HAP-1 (cell line): Measurements from ENCODE around the gene PTPRN2.

ENCODE experiments used
- DNase-seq, 2 experiments: peaks; one replicate each; pipeline ENCODE4 v3.0.0-alpha.2; 2016 to 2020; ENCODE audit warnings: low spot score in 2 of 2
- H3K27me3 ChIP-seq: fragments of 250-450 bp; sonication (Bioruptor Pico); 2 replicates; pipeline ENCODE4 v1.5.1; 2020; ENCODE audit warnings: low read depth, mild to moderate bottlenecking, moderate library complexity
- H3K36me3 ChIP-seq: fragments of 250-450 bp; sonication (Bioruptor Pico); replicated peaks from 2 replicates; pipeline ENCODE4 v1.5.1; 2020; ENCODE audit warnings: mild to moderate bottlenecking
- H3K4me1 ChIP-seq: fragments of 250-450 bp; sonication (Bioruptor Pico); 2 replicates; pipeline ENCODE4 v1.5.1; 2020; ENCODE audit warnings: mild to moderate bottlenecking
- H3K4me3 ChIP-seq: fragments of 250-450 bp; sonication (Bioruptor Pico); 2 replicates; pipeline ENCODE4 v1.5.1; 2020; ENCODE audit warnings: mild to moderate bottlenecking, moderate library complexity
- H3K9me3 ChIP-seq: fragments of 250-450 bp; sonication (Bioruptor Pico); 2 replicates; pipeline ENCODE4 v1.5.1; 2020; ENCODE audit warnings: mild to moderate bottlenecking, moderate library complexity
- in situ Hi-C: fragments of 300-500 bp; cut with MboI; formaldehyde crosslinking; loops from 3 replicates; pipeline ENCODE4 v1.14.3; 2020; ENCODE audit warnings: low sequenced_read_pairs, inconsistent platforms, mixed read lengths

PTPRN2 gene

DNA sequence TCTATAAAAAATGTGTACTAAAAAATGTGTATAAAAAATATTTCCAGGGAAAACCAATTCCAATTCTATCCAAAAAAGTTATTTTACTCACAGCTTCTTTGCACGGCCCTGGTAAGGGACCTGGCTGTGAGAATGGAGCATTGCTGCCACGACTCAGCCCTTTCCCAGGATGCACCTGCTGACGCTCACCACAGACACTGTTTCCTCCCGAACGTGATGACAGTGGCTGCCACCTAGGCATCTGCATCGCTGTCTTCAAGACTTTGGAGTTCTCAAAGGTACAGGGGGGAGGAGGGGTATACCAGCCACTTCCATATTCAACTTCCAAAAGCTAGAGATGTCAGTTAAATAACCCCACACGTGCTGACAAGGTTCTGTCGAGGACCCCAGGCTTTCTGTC lies 23.9 kb upstream of the PTPRN2 start:
- H3K36me3 ChIP-seq, result peaks cover 7% of the 10 kb centered on the region; the same call in 1 of the 2 replicates
- no peaks in the 10 kb centered on the region for H3K9me3 ChIP-seq
- no peaks in the 10 kb centered on the region for H3K27me3 ChIP-seq
- DNase-seq, result no peak
- no peak overlapping the region for H3K4me3 ChIP-seq
- H3K4me1 ChIP-seq, result no peaks in the 10 kb centered on the region
- in situ Hi-C loops, result no loop called here

DNA sequence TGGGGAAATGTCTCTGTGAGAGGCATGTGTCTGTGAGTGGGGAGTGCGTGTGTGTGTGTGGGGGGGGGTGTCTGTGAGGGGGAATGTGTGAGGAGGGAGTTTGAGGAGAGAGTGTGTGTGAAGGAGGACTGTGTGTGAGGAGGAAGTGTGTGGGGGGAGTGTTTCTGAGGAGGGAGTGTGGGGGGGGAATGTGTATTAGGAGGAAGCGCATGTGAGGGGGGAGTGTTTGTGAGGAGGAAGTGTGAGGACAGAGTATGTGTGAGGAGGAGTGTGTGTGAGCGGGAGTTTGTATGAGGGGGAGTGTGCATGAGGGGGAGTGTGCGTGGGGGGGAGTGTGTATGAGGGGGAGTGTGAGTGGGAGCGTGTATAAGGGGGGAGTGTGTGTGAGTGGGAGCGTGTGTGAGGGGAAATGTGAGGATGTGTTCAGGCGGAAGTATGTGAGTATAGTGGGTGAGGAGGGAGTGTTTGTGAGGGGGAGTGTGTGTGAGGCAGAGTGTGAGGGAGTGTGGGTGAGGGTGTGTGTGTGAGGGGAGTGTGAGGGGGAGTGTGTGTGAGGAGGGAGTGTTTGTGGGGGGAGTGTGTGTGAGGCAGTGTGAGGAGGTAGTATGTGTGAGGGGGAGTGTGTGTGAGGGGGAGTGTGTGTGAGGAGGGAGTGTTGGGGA lies 21.8 kb upstream of the PTPRN2 start:
- DNase-seq, result no peak
- Histone ChIP-seq H3K27me3 (no peaks in the 10 kb centered on the region), H3K36me3 (peaks cover 10% of the 10 kb centered on the region), H3K4me1 (no peaks in the 10 kb centered on the region), H3K4me3 (no peak overlapping the region), H3K9me3 (no peaks in the 10 kb centered on the region)
- in situ Hi-C loops, result no loop called here

DNA sequence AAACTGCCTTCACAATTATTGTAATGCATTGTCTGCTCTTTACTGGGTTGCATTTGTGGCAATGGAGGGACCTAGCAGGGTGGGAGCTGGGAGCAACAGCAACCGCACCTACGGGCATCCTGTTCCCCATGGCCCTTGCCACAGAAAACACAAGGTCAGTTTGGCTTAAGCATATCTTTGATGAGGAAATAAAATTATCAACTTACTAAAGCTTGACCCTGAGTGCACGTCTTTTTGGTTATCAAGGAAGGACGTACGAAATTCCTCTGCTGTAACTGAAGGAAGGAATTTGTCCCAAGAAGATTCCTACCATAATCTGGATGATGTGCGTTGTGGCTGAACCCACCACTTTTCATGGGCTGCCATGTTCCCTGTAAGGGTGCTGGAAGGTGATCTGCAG lies 19.9 kb upstream of the PTPRN2 start:
- no peak for DNase-seq
- in situ Hi-C loops, result no loop called here
- H3K27me3 ChIP-seq, result no peaks in the 10 kb centered on the region
- no peaks in the 10 kb centered on the region for H3K9me3 ChIP-seq
- peaks cover 10% of the 10 kb centered on the region for H3K36me3 ChIP-seq
- no peak overlapping the region for H3K4me3 ChIP-seq
- no peaks in the 10 kb centered on the region for H3K4me1 ChIP-seq

DNA sequence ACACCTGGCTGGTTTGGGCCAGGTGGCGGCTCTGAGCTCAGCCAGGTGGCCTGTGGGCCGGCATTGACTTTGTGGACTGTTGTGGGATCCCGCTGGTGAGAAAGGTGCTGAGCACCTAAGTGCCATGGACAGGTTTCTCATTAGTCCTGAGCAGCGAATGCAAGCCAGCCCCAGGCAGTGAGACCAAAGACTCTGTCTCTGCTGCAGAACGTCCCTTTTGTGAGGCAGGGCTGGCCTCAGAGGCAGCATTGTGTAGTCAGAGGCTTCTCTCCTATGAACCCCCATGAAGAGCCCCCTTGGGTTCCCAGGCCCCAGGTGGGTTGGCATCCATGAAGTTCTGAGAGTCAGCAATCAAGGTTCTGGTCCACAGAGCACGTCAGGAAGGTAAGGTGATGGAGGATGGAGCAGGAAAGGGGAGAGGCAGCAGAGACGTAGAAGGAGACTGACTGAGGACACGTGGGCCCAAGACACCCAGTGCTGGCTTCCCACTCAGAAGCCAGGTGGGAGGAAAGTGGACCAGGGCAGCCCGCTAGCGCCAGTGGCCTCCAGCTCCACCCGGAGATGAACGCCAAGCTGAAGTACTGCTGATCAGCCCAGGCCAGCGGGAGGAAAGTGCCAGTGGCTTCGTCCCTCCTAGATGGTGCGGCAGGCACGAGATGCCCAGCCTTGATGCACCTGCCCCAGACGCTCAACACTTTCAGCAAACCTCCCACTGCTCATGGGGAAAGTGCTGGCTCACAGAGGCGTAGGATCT lies 19.2 kb upstream of the PTPRN2 start:
- peaks cover 7% of the 10 kb centered on the region for H3K36me3 ChIP-seq
- in situ Hi-C loops, result no loop called here

DNA sequence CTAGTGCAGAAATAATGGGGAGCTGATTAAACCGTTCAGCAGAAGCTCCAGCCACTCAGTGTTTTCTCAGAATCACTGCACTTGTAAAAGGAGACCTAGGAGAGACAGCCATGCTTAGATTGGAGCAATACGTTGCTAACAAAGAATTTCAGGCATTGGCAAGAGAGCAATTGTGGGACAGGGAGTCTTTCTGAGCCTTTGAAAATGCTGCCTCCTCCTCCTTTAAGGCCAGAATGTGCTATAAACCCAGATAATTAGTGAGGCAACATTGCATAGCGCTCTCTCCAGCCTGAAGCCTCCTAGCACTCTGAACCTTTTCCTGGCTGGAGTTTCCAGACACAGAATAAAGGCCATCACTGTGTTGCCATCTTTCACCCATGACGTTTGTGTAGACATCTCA lies 18.5 kb upstream of the PTPRN2 start:
- no peak for DNase-seq
- H3K4me1 ChIP-seq, result no peaks in the 10 kb centered on the region
- H3K4me3 ChIP-seq, result no peak overlapping the region
- in situ Hi-C loops, result no loop called here
- no peaks in the 10 kb centered on the region for H3K27me3 ChIP-seq
- no peaks in the 10 kb centered on the region for H3K9me3 ChIP-seq
- H3K36me3 ChIP-seq, result peaks cover 7% of the 10 kb centered on the region

More for the DNA sequence above, 19.2 kb upstream of the PTPRN2 start:
- no peak for DNase-seq
- Histone ChIP-seq H3K4me1 (no peaks in the 10 kb centered on the region), H3K9me3 (no peaks in the 10 kb centered on the region), H3K27me3 (no peaks in the 10 kb centered on the region), H3K4me3 (no peak overlapping the region)

DNA sequence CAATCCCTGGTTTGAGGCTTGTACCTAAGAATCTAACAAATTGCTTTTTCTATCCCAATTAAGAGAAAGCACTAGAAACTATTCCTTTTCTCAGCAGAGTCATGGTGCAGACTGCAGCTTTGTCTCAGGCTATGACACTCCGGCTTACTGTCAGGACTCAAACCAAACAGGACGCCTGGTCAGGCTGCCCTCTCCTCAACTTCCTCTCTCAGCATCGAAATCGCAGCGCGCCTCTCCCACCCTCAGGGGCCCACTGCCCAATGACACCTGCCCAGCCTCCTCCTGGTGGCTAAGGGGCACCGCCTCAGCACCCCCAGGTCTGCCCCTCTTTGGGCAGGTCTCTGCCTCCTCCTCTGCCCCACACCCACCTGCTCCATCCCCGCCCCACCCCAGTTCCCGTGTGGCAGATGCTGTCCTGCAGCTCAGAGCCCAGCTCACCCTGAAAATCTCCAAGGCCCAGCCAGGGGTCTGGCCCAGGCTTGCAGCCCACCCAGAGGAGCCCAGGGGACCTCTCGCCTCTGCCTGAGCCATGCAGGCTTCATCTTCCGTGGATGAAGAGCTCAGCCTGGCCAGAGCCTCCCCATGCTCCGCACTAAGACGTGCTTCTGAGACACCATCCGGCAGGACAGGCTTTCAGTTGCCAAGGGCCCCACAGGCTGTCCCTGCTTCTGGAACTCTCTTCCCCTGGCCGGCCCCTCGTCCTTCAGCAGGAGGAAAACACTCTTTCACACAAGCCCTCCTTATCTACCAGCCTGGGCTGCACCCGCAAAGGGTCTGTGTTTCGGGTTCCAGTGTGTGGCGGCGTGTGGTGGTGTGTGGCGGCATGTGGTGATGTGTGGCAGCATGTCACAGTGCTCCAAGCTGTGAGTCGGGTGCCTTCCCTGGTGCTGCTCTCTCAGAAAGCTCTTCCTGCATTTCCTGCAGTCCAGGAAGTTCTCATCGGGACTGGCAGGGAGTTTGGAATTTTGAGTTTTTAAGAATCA lies 16.4 kb upstream of the PTPRN2 start:
- Histone ChIP-seq H3K4me1 (no peaks in the 10 kb centered on the region), H3K9me3 (no peaks in the 10 kb centered on the region), H3K36me3 (peaks cover 7% of the 10 kb centered on the region), H3K27me3 (no peaks in the 10 kb centered on the region), H3K4me3 (no peak overlapping the region)
- DNase-seq, result no peak
- in situ Hi-C loops, result no loop called here

DNA sequence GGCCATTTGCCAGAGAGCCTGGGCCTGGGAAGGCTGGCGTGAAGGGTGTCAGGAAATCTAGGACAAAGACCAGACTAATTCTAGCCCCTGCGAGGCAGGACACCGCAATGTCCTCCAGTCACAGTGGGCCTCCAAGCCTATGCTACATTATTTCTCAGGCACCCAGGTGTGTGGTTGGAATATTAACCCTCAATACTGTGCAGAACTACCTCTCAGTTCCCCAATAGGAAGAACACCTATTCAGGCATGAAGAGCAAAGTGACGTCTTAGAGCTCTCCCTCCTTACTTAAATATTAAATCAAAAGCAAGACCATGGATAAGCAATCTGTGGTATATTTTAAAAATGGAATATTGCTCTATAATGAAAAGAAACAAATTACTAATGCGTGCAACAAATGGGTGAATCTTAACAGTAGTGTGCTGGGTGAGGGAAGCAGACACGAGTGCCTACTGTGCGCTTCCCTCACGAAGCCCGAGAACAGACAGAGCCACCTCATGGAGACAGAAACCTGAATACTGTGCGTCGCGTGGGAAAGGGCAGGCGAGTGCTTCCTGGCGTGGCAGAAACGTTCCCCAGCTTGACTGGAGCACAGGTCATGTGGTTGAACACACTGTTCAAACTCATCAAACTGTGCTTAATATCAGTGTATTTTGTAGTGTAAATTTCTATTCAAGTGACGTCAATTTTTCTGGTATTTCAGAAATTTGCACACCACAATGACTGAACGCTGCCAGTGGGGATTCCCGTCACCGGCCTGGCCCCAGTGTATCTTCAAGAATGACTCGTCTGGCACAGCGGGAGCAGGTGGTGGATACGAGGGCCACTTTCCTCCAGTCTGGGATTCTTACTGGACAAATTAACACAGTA lies 15.5 kb upstream of the PTPRN2 start:
- in situ Hi-C loops, result no loop called here
- Histone ChIP-seq H3K27me3 (no peaks in the 10 kb centered on the region), H3K9me3 (no peaks in the 10 kb centered on the region), H3K36me3 (peaks cover 7% of the 10 kb centered on the region), H3K4me1 (no peaks in the 10 kb centered on the region), H3K4me3 (no peak overlapping the region)
- no peak for DNase-seq

DNA sequence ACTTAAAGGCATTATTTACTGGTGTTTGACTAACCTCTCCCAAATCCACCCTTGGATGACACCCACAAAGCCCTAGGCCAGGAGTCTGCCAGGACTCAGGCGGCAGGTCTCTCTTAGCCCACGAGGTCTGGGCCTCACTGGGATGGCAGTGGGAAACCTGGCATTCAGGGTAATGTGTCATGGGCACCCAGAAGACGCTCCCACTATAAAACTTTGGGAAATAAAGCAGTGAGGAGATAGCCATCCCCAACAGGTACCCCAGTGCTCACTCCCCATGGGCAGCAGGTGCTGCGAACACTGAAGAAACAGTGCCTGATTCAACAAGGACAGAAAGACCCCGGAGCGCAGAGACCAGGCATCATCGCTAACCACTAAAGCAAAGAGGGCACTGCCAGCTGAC lies 14.4 kb upstream of the PTPRN2 start:
- H3K4me1 ChIP-seq, result no peaks in the 10 kb centered on the region
- no peaks in the 10 kb centered on the region for H3K27me3 ChIP-seq
- in situ Hi-C loops, result no loop called here
- no peak for DNase-seq
- H3K4me3 ChIP-seq, result no peak overlapping the region
- peaks cover 4% of the 10 kb centered on the region for H3K36me3 ChIP-seq
- H3K9me3 ChIP-seq, result no peaks in the 10 kb centered on the region

DNA sequence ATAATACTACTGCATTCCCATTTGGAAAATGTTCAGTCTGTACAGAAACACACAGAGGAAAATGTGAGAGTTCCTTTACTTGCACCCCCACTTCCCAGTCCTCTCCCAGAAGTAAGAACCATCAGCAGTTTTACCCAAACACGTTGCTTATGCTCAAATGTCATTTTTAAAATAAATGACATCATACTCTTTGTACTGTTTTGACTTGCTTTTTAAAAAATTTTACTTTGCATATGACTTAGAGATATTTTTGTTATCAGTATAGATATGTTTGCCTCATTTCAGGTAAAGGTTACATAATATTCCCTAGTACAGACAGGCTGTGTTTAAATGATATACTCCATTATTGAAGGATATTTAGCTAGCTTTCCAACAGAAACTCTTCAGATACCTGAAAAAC lies 13.5 kb upstream of the PTPRN2 start:
- no peaks in the 10 kb centered on the region for H3K36me3 ChIP-seq
- no peak overlapping the region for H3K4me3 ChIP-seq
- H3K4me1 ChIP-seq, result no peaks in the 10 kb centered on the region
- DNase-seq, result no peak
- no peaks in the 10 kb centered on the region for H3K9me3 ChIP-seq
- H3K27me3 ChIP-seq, result no peaks in the 10 kb centered on the region
- in situ Hi-C loops, result no loop called here

DNA sequence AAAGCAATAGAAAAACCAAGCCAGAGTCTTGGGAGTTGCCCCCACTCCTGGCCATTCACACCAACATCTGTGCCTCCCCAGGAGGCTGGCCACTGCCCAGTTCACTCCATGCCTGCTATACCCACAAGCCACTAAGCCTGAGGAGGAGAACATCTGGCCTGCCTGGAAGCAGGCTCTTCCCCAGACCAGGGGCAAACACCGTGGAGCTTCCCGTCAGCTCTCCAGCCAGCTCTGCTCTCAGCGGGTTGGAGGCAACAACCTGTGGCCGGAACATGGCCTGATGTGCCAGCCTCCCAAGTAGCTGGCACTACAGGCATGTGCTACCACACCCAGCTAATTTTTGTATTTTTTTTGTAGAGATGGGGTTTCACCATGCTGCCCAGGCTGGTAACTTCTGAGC lies 9.1 kb upstream of the PTPRN2 start:
- in situ Hi-C loops, result no loop called here
- no peak overlapping the region for H3K4me3 ChIP-seq
- no peaks in the 10 kb centered on the region for H3K36me3 ChIP-seq
- no peaks in the 10 kb centered on the region for H3K27me3 ChIP-seq
- DNase-seq, result no peak
- H3K4me1 ChIP-seq, result no peaks in the 10 kb centered on the region
- no peaks in the 10 kb centered on the region for H3K9me3 ChIP-seq

DNA sequence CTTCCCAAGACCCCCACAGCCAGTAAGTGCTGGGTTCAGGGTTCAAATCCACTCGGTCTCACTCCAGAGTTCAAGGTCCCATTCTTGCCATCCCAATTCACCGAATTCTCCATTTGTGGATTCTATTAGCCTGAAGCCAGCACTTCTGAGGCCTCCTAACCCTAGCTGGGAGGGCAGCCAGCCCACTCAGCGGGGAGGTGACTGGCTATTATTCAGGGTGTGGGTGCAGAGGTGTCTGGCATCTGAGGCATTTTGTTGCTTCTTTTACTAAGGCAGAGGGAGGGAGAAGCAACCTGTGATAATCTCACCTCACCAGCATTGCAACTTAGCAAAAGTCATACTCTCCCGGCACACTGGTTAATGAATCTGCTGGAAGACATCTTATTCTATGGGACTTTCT lies 8.7 kb upstream of the PTPRN2 start:
- in situ Hi-C loops, result no loop called here
- Histone ChIP-seq H3K36me3 (no peaks in the 10 kb centered on the region), H3K9me3 (no peaks in the 10 kb centered on the region), H3K4me3 (no peak overlapping the region), H3K27me3 (no peaks in the 10 kb centered on the region), H3K4me1 (no peaks in the 10 kb centered on the region)
- DNase-seq, result no peak

DNA sequence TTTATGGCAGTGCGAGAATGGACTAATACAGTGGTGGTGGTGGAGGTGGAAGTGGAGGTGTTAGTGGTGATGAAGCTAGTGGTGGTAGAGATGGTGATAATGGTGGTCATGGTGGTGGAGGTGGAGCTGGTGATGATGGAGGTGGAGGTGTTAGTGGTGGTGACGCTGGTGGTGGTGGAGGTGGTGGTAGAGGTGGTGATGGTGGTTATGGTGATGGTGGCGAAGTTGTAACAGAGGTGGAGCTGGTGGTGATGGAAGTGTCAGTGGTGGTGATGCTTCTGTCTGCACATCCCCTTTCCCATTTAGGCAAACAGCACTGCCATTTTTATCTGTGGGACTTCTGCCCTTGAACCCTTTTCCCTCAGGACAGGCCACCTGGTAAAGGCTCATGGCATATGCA lies 7.4 kb upstream of the PTPRN2 start:
- peak in 1 of 2 experiments; percentile 26 for DNase-seq
- in situ Hi-C loops, result no loop called here

DNA sequence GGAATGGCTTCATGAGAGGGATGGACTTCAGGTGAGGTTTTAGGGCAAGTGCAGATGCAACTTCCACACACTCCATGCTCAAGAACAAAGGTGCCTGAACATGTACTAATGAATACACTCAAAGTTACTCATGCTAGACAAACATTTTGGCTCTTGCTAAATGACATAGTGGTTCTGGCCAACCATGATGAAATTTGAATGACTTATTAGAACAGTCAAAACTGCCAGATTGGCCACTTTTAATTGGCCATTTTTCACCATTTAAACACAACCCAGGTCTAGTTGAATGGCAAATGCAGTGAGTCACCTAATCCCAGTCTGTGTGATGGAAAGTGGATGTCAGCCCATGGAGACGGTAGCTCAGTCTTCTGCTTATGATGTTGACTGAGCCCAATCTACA lies 4.9 kb upstream of the PTPRN2 start:
- no peak for DNase-seq
- Histone ChIP-seq H3K4me1 (no peaks in the 10 kb centered on the region), H3K36me3 (no peaks in the 10 kb centered on the region), H3K4me3 (no peak overlapping the region), H3K9me3 (no peaks in the 10 kb centered on the region), H3K27me3 (peaks cover 5% of the 10 kb centered on the region; the same call in 1 of the 2 replicates)
- in situ Hi-C loops, result no loop called here

More for the DNA sequence above, 7.4 kb upstream of the PTPRN2 start:
- Histone ChIP-seq H3K4me3 (no peak overlapping the region), H3K4me1 (no peaks in the 10 kb centered on the region), H3K36me3 (no peaks in the 10 kb centered on the region), H3K9me3 (no peaks in the 10 kb centered on the region), H3K27me3 (no peaks in the 10 kb centered on the region)
